ENCODE measurements around the gene GPC2.
"Not testable (repeated sequence)": the region's sequence is repeated elsewhere in the genome, so short reads cannot be mapped to it uniquely, and the experiment has no call there.

The GPC2 gene

GRCh38 chr7:100148559-100149328 is 28.4 kb downstream of the GPC2 start, which contains the start of gene LAMTOR4:
Gene LAMTOR4 (plus strand): TSS chr7:100148918. CDS start chr7:100148973, 55 bp downstream.
- no peaks in the 10 kb centered on the region for H3K27me3 ChIP-seq (ENCODE audit: insufficient read depth, low read length)
- peaks cover 16% of the 10 kb centered on the region for H3K79me2 ChIP-seq (ENCODE audit: control insufficient read depth, insufficient read depth, low read length, unreplicated experiment)
- H3K36me3 ChIP-seq (ENCODE audit: insufficient read depth, low read length): no peaks in the 10 kb centered on the region; the same call in 1 of the 2 replicates
- H3K27ac ChIP-seq (ENCODE audit: low read depth, low read length): peak within 1 kb of the TSS; percentile 41; the same call in 1 of the 2 replicates
- peak within 1 kb of the TSS; percentile 100 for H2AFZ ChIP-seq (ENCODE audit: low read length, unreplicated experiment)
- H3K4me1 ChIP-seq (ENCODE audit: control insufficient read depth, insufficient read depth, low read length, unreplicated experiment): peaks cover 10% of the 10 kb centered on the region
- peak within 1 kb of the TSS; percentile 100 for H3K4me3 ChIP-seq (ENCODE audit: low read depth, low read length)

GRCh38 chr7:100148225-100148558 is 29.0 kb downstream of the GPC2 start:
- no peaks in the 10 kb centered on the region; the same call in 1 of the 2 replicates for H3K36me3 ChIP-seq (ENCODE audit: insufficient read depth, low read length)
- H3K79me2 ChIP-seq (ENCODE audit: control insufficient read depth, insufficient read depth, low read length, unreplicated experiment): peaks cover 15% of the 10 kb centered on the region
- H3K4me1 ChIP-seq (ENCODE audit: control insufficient read depth, insufficient read depth, low read length, unreplicated experiment): peaks cover 7% of the 10 kb centered on the region
- peak overlapping the region; percentile 92 for H2AFZ ChIP-seq (ENCODE audit: low read length, unreplicated experiment)
- H3K4me3 ChIP-seq (ENCODE audit: low read depth, low read length): peak overlapping the region; percentile 100
- no peaks in the 10 kb centered on the region for H3K27me3 ChIP-seq (ENCODE audit: insufficient read depth, low read length)
- no peak overlapping the region for H3K27ac ChIP-seq (ENCODE audit: low read depth, low read length)

- H3K27ac ChIP-seq (ENCODE audit: low read depth, low read length): no peak overlapping the region
- no peak overlapping the region for H2AFZ ChIP-seq (ENCODE audit: low read length, unreplicated experiment)
- H3K4me3 ChIP-seq (ENCODE audit: low read depth, low read length): no peak overlapping the region
- H3K4me1 ChIP-seq (ENCODE audit: control insufficient read depth, insufficient read depth, low read length, unreplicated experiment): peaks cover 7% of the 10 kb centered on the region
- H3K27me3 ChIP-seq (ENCODE audit: insufficient read depth, low read length): no peaks in the 10 kb centered on the region
- H3K79me2 ChIP-seq (ENCODE audit: control insufficient read depth, insufficient read depth, low read length, unreplicated experiment): peaks cover 13% of the 10 kb centered on the region
- no peaks in the 10 kb centered on the region for H3K36me3 ChIP-seq (ENCODE audit: insufficient read depth, low read length)
Observed at GRCh38 chr7:100147278-100147677, 29.9 kb downstream of the GPC2 start.

GRCh38 chr7:100146350-100146749 is 30.8 kb downstream of the GPC2 start:
- not testable (repeated sequence) for H3K36me3 ChIP-seq (ENCODE audit: insufficient read depth, low read length); H2AFZ ChIP-seq (ENCODE audit: low read length, unreplicated experiment); H3K4me1 ChIP-seq (ENCODE audit: control insufficient read depth, insufficient read depth, low read length, unreplicated experiment); H3K4me3 ChIP-seq (ENCODE audit: low read depth, low read length); H3K27me3 ChIP-seq (ENCODE audit: insufficient read depth, low read length); H3K27ac ChIP-seq (ENCODE audit: low read depth, low read length)
- peaks cover 13% of the 10 kb centered on the region for H3K79me2 ChIP-seq (ENCODE audit: control insufficient read depth, insufficient read depth, low read length, unreplicated experiment)

GRCh38 chr7:100142461-100142860 is 34.7 kb downstream of the GPC2 start:
- Histone ChIP-seq H2AFZ (ENCODE audit: low read length, unreplicated experiment) (no peak overlapping the region), H3K4me1 (ENCODE audit: control insufficient read depth, insufficient read depth, low read length, unreplicated experiment) (no peaks in the 10 kb centered on the region)

GRCh38 chr7:100141555-100141949 is 35.6 kb downstream of the GPC2 start:
- Histone ChIP-seq H3K27me3 (ENCODE audit: insufficient read depth, low read length) (no peaks in the 10 kb centered on the region), H3K4me3 (ENCODE audit: low read depth, low read length) (no peak overlapping the region), H3K27ac (ENCODE audit: low read depth, low read length) (no peak overlapping the region), H2AFZ (ENCODE audit: low read length, unreplicated experiment) (no peak overlapping the region), H3K36me3 (ENCODE audit: insufficient read depth, low read length) (no peaks in the 10 kb centered on the region), H3K4me1 (ENCODE audit: control insufficient read depth, insufficient read depth, low read length, unreplicated experiment) (no peaks in the 10 kb centered on the region), H3K79me2 (ENCODE audit: control insufficient read depth, insufficient read depth, low read length, unreplicated experiment) (no peaks in the 10 kb centered on the region)

More at GRCh38 chr7:100142461-100142860, 34.7 kb downstream of the GPC2 start:
- H3K27me3 ChIP-seq (ENCODE audit: insufficient read depth, low read length): no peaks in the 10 kb centered on the region
- no peaks in the 10 kb centered on the region for H3K36me3 ChIP-seq (ENCODE audit: insufficient read depth, low read length)
- no peak overlapping the region for H3K4me3 ChIP-seq (ENCODE audit: low read depth, low read length)
- H3K27ac ChIP-seq (ENCODE audit: low read depth, low read length): no peak overlapping the region
- no peaks in the 10 kb centered on the region for H3K79me2 ChIP-seq (ENCODE audit: control insufficient read depth, insufficient read depth, low read length, unreplicated experiment)

- Histone ChIP-seq H3K79me2 (ENCODE audit: control insufficient read depth, insufficient read depth, low read length, unreplicated experiment) (no peaks in the 10 kb centered on the region), H3K27me3 (ENCODE audit: insufficient read depth, low read length) (no peaks in the 10 kb centered on the region), H3K27ac (ENCODE audit: low read depth, low read length) (no peak overlapping the region), H3K4me3 (ENCODE audit: low read depth, low read length) (no peak overlapping the region), H3K4me1 (ENCODE audit: control insufficient read depth, insufficient read depth, low read length, unreplicated experiment) (no peaks in the 10 kb centered on the region), H2AFZ (ENCODE audit: low read length, unreplicated experiment) (no peak overlapping the region), H3K36me3 (ENCODE audit: insufficient read depth, low read length) (no peaks in the 10 kb centered on the region)
Observed at GRCh38 chr7:100137851-100138760, 39.1 kb downstream of the GPC2 start.

- no peaks in the 10 kb centered on the region for H3K36me3 ChIP-seq (ENCODE audit: insufficient read depth, low read length)
Observed at GRCh38 chr7:100132697-100133151, 44.5 kb downstream of the GPC2 start.

GRCh38 chr7:100132126-100132525 is 45.1 kb downstream of the GPC2 start:
- Histone ChIP-seq H3K79me2 (ENCODE audit: control insufficient read depth, insufficient read depth, low read length, unreplicated experiment) (no peaks in the 10 kb centered on the region), H2AFZ (ENCODE audit: low read length, unreplicated experiment) (no peak overlapping the region), H3K27me3 (ENCODE audit: insufficient read depth, low read length) (no peaks in the 10 kb centered on the region), H3K36me3 (ENCODE audit: insufficient read depth, low read length) (no peaks in the 10 kb centered on the region), H3K4me3 (ENCODE audit: low read depth, low read length) (no peak overlapping the region), H3K27ac (ENCODE audit: low read depth, low read length) (no peak overlapping the region), H3K4me1 (ENCODE audit: control insufficient read depth, insufficient read depth, low read length, unreplicated experiment) (peaks cover 6% of the 10 kb centered on the region)

More at GRCh38 chr7:100132697-100133151, 44.5 kb downstream of the GPC2 start:
- peaks cover 6% of the 10 kb centered on the region for H3K4me1 ChIP-seq (ENCODE audit: control insufficient read depth, insufficient read depth, low read length, unreplicated experiment)
- no peaks in the 10 kb centered on the region for H3K27me3 ChIP-seq (ENCODE audit: insufficient read depth, low read length)
- no peaks in the 10 kb centered on the region for H3K79me2 ChIP-seq (ENCODE audit: control insufficient read depth, insufficient read depth, low read length, unreplicated experiment)
- H2AFZ ChIP-seq (ENCODE audit: low read length, unreplicated experiment): no peak overlapping the region
- H3K4me3 ChIP-seq (ENCODE audit: low read depth, low read length): no peak overlapping the region
- H3K27ac ChIP-seq (ENCODE audit: low read depth, low read length): no peak overlapping the region

- peak overlapping the region; percentile 39; the same call in 1 of the 2 replicates for H3K4me3 ChIP-seq (ENCODE audit: low read depth, low read length)
Observed at GRCh38 chr7:100130608-100131453, 46.4 kb downstream of the GPC2 start.

More at GRCh38 chr7:100130608-100131453, 46.4 kb downstream of the GPC2 start:
- Histone ChIP-seq H3K27ac (ENCODE audit: low read depth, low read length) (no peak overlapping the region), H2AFZ (ENCODE audit: low read length, unreplicated experiment) (no peak overlapping the region), H3K4me1 (ENCODE audit: control insufficient read depth, insufficient read depth, low read length, unreplicated experiment) (peaks cover 6% of the 10 kb centered on the region), H3K79me2 (ENCODE audit: control insufficient read depth, insufficient read depth, low read length, unreplicated experiment) (peaks cover 5% of the 10 kb centered on the region), H3K27me3 (ENCODE audit: insufficient read depth, low read length) (no peaks in the 10 kb centered on the region), H3K36me3 (ENCODE audit: insufficient read depth, low read length) (no peaks in the 10 kb centered on the region)
